IMR-90 (cell line): ENCODE results near the gene KRT73. TPM values are rescaled to one million over a fixed set of nuclear protein-coding genes. Genes with fewer than 3 reads are reported as not detected.

Experiments
- ATAC-seq: fragments of 200-7000 bp; cut with Tn5 transposase; 2 replicates; pipeline ENCODE4 v1.9.1; 2020; ENCODE audit warnings: low read depth, mild to moderate bottlenecking, moderate library complexity
- BruUV-seq: library from RNA; stranded (reverse); fragments of 400-500 nt; replicated peaks from 2 replicates; lab custom pipeline; 2021; lab: Mats Ljungman, UMichigan
- CTCF ChIA-PET: fragments of 300-600 bp; formaldehyde crosslinking; extraction: SDS; loops from one replicate; lab custom pipeline; 2021; ENCODE audit warnings: antibody characterized with exemption; lab: Yijun Ruan, JAX
- POLR2A ChIA-PET: fragments of 300-600 bp; sonication (Branson Sonifier 250); formaldehyde crosslinking; loops from one replicate; lab custom pipeline; 2022; ENCODE audit warnings: antibody characterized with exemption; ENCODE audit not compliant: unreplicated experiment; lab: Charles Lee
- DNase-seq: peaks from one replicate; pipeline ENCODE4 v3.0.0; 2013
- H2AFZ ChIP-seq: replicated peaks from 2 replicates; pipeline ENCODE3; 2013; ENCODE audit warnings: low read length, mild to moderate bottlenecking; ENCODE audit not compliant: poor library complexity
- H2AK5ac ChIP-seq: 2 replicates; pipeline ENCODE4 v1.6.1; 2013; ENCODE audit warnings: low read depth, low read length, inconsistent platforms
- H2AK9ac ChIP-seq: replicated peaks from 2 replicates; pipeline ENCODE3; 2013; ENCODE audit warnings: mild to moderate bottlenecking, low read depth, low read length, moderate library complexity; ENCODE audit not compliant: poor library complexity
- H2BK120ac ChIP-seq: 2 replicates; pipeline ENCODE4 v1.6.1; 2013; ENCODE audit warnings: low read depth, low read length, inconsistent platforms
- H2BK15ac ChIP-seq: 3 replicates; pipeline ENCODE4 v1.6.1; 2013; ENCODE audit warnings: low read depth, low read length, inconsistent platforms
- H2BK20ac ChIP-seq: 2 replicates; pipeline ENCODE4 v1.6.1; 2013; ENCODE audit warnings: low read depth, mild to moderate bottlenecking, inconsistent platforms, low read length, moderate library complexity
- H2BK5ac ChIP-seq: 2 replicates; pipeline ENCODE4 v1.6.1; 2013; ENCODE audit warnings: mild to moderate bottlenecking, low read depth, low read length, inconsistent platforms; ENCODE audit not compliant: poor library complexity, severe bottlenecking
- H3K14ac ChIP-seq: replicated peaks from 2 replicates; pipeline ENCODE4 v1.6.1; 2013; ENCODE audit warnings: low read depth, low read length, inconsistent platforms
- H3K18ac ChIP-seq: 2 replicates; pipeline ENCODE4 v1.6.1; 2013; ENCODE audit warnings: low read depth, low read length, control low read depth
- H3K23ac ChIP-seq: 2 replicates; pipeline ENCODE4 v1.6.1; 2013; ENCODE audit warnings: low read depth, low read length, inconsistent platforms
- H3K27ac ChIP-seq: 2 replicates; pipeline ENCODE4 v1.5.1; 2013; ENCODE audit warnings: mild to moderate bottlenecking, control low read depth, low read length; ENCODE audit not compliant: insufficient read depth
- H3K27me3 ChIP-seq: 2 replicates; pipeline ENCODE4 v1.6.1; 2013; ENCODE audit warnings: low read length; ENCODE audit not compliant: control insufficient read depth, insufficient read depth
- H3K36me3 ChIP-seq: 2 replicates; pipeline ENCODE4 v1.6.1; 2013; ENCODE audit warnings: low read length, mixed read lengths; ENCODE audit not compliant: control insufficient read depth, insufficient read depth
- H3K4ac ChIP-seq: 2 replicates; pipeline ENCODE4 v1.6.1; 2013; ENCODE audit warnings: low read depth, low read length, inconsistent platforms
- H3K4me1 ChIP-seq: 2 replicates; pipeline ENCODE4 v1.6.1; 2013; ENCODE audit warnings: low read length, mixed read lengths; ENCODE audit not compliant: control insufficient read depth, insufficient read depth
- H3K4me2 ChIP-seq: 2 replicates; pipeline ENCODE4 v1.6.1; 2013; ENCODE audit warnings: low read depth, mild to moderate bottlenecking, control low read depth, low read length, moderate library complexity
- H3K4me3 ChIP-seq: 2 replicates; pipeline ENCODE4 v1.5.1; 2013; ENCODE audit warnings: low read depth, mild to moderate bottlenecking, control low read depth, low read length, moderate library complexity; ENCODE audit not compliant: insufficient read depth
- H3K56ac ChIP-seq: 2 replicates; pipeline ENCODE4 v1.6.1; 2013; ENCODE audit warnings: low read length, inconsistent platforms; ENCODE audit not compliant: insufficient read depth; ENCODE audit errors: extremely low read depth
- H3K79me1 ChIP-seq, 2 experiments: 2 replicates each; pipeline ENCODE4 v1.6.1; 2013; ENCODE audit warnings: low read length in 2 of 2, inconsistent platforms in 1 of 2, low read depth in 1 of 2
- H3K9ac ChIP-seq: 2 replicates; pipeline ENCODE4 v1.6.1; 2013; ENCODE audit warnings: low read depth, low read length, control low read depth
- H3K9me1 ChIP-seq: 2 replicates; pipeline ENCODE4 v1.6.1; 2013; ENCODE audit warnings: low read length, inconsistent platforms; ENCODE audit not compliant: insufficient read depth
- H3K9me3 ChIP-seq: 2 replicates; pipeline ENCODE4 v1.6.1; 2013; ENCODE audit warnings: low read length; ENCODE audit not compliant: control insufficient read depth, insufficient read depth
- H4K20me1 ChIP-seq: 2 replicates; pipeline ENCODE4 v1.6.1; 2013; ENCODE audit warnings: low read length, inconsistent platforms; ENCODE audit not compliant: insufficient read depth
- H4K5ac ChIP-seq: 2 replicates; pipeline ENCODE4 v1.6.1; 2013; ENCODE audit warnings: mild to moderate bottlenecking, low read depth, low read length, control low read depth
- H4K8ac ChIP-seq, 2 experiments: 2 replicates each; pipeline ENCODE4 v1.6.1; 2013; ENCODE audit warnings: low read depth in 2 of 2, low read length in 2 of 2, control low read depth in 1 of 2, inconsistent platforms in 1 of 2
- H4K91ac ChIP-seq: 2 replicates; pipeline ENCODE4 v1.6.1; 2013; ENCODE audit warnings: low read depth, low read length, inconsistent platforms; ENCODE audit not compliant: insufficient read depth
- BHLHE40 ChIP-seq: fragments of 150-350 bp; IDR thresholded peaks from 2 replicates; pipeline ENCODE4 v1.6.1; 2016; ENCODE audit warnings: mild to moderate bottlenecking, low read depth, low read length
- CEBPB ChIP-seq: IDR thresholded peaks from 2 replicates; pipeline ENCODE4 v1.6.1; 2012; ENCODE audit warnings: low read depth, low read length, improper control_type of control experiment
- CHD1 ChIP-seq: IDR thresholded peaks from 2 replicates; pipeline ENCODE4 v1.6.1; 2012; ENCODE audit warnings: low read depth, low read length, improper control_type of control experiment
- FOS ChIP-seq: fragments of 150-350 bp; IDR thresholded peaks from 2 replicates; pipeline ENCODE4 v1.6.1; 2016; ENCODE audit warnings: low read depth, low read length
- MAFK ChIP-seq: IDR thresholded peaks from 2 replicates; pipeline ENCODE4 v1.6.1; 2012; ENCODE audit warnings: low read depth, low read length, improper control_type of control experiment
- MAZ ChIP-seq: IDR thresholded peaks from 2 replicates; pipeline ENCODE4 v1.6.1; 2012; ENCODE audit warnings: low read depth, mild to moderate bottlenecking, low read length, improper control_type of control experiment, moderate library complexity, borderline replicate concordance
- MXI1 ChIP-seq: IDR thresholded peaks from 2 replicates; pipeline ENCODE4 v1.6.1; 2012; ENCODE audit warnings: low read depth, mild to moderate bottlenecking, low read length, moderate library complexity, borderline replicate concordance
- NFE2L2 ChIP-seq: fragments of 150-350 bp; IDR thresholded peaks from 2 replicates; pipeline ENCODE4 v1.6.1; 2016; ENCODE audit warnings: low read depth, mild to moderate bottlenecking, low read length
- POLR2A ChIP-seq: IDR thresholded peaks from 2 replicates; pipeline ENCODE4 v1.6.1; 2012; ENCODE audit warnings: mild to moderate bottlenecking, low read depth, low read length
- RAD21 ChIP-seq: IDR thresholded peaks from 2 replicates; pipeline ENCODE4 v1.6.1; 2012; ENCODE audit warnings: low read length, improper control_type of control experiment
- RCOR1 ChIP-seq: IDR thresholded peaks from 2 replicates; pipeline ENCODE4 v1.6.1; 2012; ENCODE audit warnings: mild to moderate bottlenecking, low read length, improper control_type of control experiment; ENCODE audit not compliant: insufficient replicate concordance
- RFX5 ChIP-seq: IDR thresholded peaks from 2 replicates; pipeline ENCODE4 v1.8.0; 2012; ENCODE audit warnings: low read depth, mild to moderate bottlenecking, low read length, moderate library complexity
- SMC3 ChIP-seq: fragments of 150-350 bp; IDR thresholded peaks from 2 replicates; pipeline ENCODE4 v1.6.1; 2016; ENCODE audit warnings: low read depth, mild to moderate bottlenecking, antibody characterized with exemption, low read length, moderate library complexity
- WGBS, 2 experiments: methylation state at CpG; one replicate each; pipeline versions ENCODE4 v1.1.5 to v1.1.7; 2013; ENCODE audit warnings: missing lambda C conversion rate in 2 of 2; ENCODE audit not compliant: insufficient read length in 1 of 2; ENCODE audit errors: extremely low coverage in 2 of 2; 5-methylcytosine and 5-hydroxymethylcytosine counted together
- dilution Hi-C: fragments of 300-500 bp; cut with HindIII; formaldehyde crosslinking; loops from one replicate; pipeline ENCODE4 v1.14.3; 2018; ENCODE audit warnings: low sequenced_read_pairs; ENCODE audit not compliant: unreplicated experiment
- in situ Hi-C: fragments of 300-500 bp; cut with MboI; formaldehyde crosslinking; loops from 3 replicates; pipeline ENCODE4 v1.14.3; 2019; ENCODE audit warnings: low sequenced_read_pairs, inconsistent platforms, mixed read lengths
- intact Hi-C: fragments of 100-400 bp; cut with micrococcal nuclease; formaldehyde crosslinking; loops from 2 replicates; pipeline ENCODE4 v1.10.0; 2022
- polyA plus RNA-seq, 3 experiments: library from polyadenylated mRNA; depleted of rRNA; stranded (reverse); fragments of >200 nt; gene quantifications; 2 replicates each; pipeline ENCODE4 v1.2.3, GENCODE V29; 2012; ENCODE audit warnings: low replicate concordance in 1 of 3
- total RNA-seq: library from RNA; depleted of rRNA; stranded (reverse); fragments of >200 nt; gene quantifications from 2 replicates; pipeline ENCODE4 v1.2.3, GENCODE V29; 2012
- TF ChIP-seq, protein P1 (sequence below): conservative IDR thresholded peaks from 2 replicates; pipeline ENCODE4 v1.5.1; 2012; ENCODE audit warnings: mild to moderate bottlenecking, low read depth, low read length, improper control_type of control experiment
- TF ChIP-seq, protein P2 (sequence below): fragments of 150-350 bp; IDR thresholded peaks from 2 replicates; pipeline ENCODE4 v1.6.1; 2016; ENCODE audit warnings: low read depth, mild to moderate bottlenecking, low read length, moderate library complexity, borderline replicate concordance
- TF ChIP-seq, protein P3 (sequence below): fragments of 150-350 bp; IDR thresholded peaks from 2 replicates; pipeline ENCODE4 v1.6.1; 2017; ENCODE audit warnings: mild to moderate bottlenecking, antibody characterized with exemption, low read length, low read depth

Gene KRT73
- total and polyA plus RNA-seq, 2 of the 4 experiments (the other 2 are of a cell fraction) = not detected

DNA sequence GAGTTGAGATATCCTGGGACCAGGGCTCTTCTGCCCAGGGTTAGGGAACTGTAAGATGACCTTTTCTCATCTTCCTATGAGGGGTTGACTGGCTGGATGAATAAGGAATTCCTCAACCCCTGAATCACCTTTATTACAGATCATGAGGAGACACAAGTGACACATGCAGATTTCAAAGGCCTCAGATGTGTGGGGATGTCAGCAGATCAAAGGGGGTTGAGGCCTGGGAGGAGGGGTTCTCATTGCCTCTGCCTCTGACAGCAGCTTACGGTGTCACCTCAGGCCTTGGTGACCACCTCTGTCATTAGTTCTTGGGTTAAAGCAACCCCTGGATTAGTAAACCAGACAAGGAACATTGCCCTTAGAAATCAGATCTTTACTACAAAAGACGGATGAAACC, 15.0 kb downstream of the KRT73 start:
- intact Hi-C loops = no loop called here
- Histone ChIP-seq H3K27ac (no peak overlapping the region), H3K27me3 (peaks cover 46% of the 10 kb centered on the region), H2BK20ac (no peak overlapping the region), H2AK5ac (no peak overlapping the region), H4K91ac (no peak overlapping the region), H4K8ac (no peak overlapping the region), H3K9me1 (no peaks in the 10 kb centered on the region), H3K18ac (no peak overlapping the region), H4K20me1 (no peaks in the 10 kb centered on the region), H3K4me3 (no peak overlapping the region), H2BK15ac (no peak overlapping the region), H2AK9ac (no peak overlapping the region), H3K4me1 (no peaks in the 10 kb centered on the region), H3K79me1 (no peaks in the 10 kb centered on the region), H3K56ac (no peak overlapping the region), H3K4ac (no peak overlapping the region), H3K9me3 (no peaks in the 10 kb centered on the region), H4K5ac (no peak overlapping the region), H3K23ac (no peak overlapping the region), H3K14ac (no peak overlapping the region), H3K36me3 (no peaks in the 10 kb centered on the region), H2AFZ (no peak overlapping the region), H3K4me2 (no peak overlapping the region), H2BK120ac (no peak overlapping the region), H2BK5ac (no peak overlapping the region), H3K9ac (no peak overlapping the region)
- TF ChIP-seq, protein P1, sequence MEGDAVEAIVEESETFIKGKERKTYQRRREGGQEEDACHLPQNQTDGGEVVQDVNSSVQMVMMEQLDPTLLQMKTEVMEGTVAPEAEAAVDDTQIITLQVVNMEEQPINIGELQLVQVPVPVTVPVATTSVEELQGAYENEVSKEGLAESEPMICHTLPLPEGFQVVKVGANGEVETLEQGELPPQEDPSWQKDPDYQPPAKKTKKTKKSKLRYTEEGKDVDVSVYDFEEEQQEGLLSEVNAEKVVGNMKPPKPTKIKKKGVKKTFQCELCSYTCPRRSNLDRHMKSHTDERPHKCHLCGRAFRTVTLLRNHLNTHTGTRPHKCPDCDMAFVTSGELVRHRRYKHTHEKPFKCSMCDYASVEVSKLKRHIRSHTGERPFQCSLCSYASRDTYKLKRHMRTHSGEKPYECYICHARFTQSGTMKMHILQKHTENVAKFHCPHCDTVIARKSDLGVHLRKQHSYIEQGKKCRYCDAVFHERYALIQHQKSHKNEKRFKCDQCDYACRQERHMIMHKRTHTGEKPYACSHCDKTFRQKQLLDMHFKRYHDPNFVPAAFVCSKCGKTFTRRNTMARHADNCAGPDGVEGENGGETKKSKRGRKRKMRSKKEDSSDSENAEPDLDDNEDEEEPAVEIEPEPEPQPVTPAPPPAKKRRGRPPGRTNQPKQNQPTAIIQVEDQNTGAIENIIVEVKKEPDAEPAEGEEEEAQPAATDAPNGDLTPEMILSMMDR = no peak
- TF ChIP-seq, protein P2, sequence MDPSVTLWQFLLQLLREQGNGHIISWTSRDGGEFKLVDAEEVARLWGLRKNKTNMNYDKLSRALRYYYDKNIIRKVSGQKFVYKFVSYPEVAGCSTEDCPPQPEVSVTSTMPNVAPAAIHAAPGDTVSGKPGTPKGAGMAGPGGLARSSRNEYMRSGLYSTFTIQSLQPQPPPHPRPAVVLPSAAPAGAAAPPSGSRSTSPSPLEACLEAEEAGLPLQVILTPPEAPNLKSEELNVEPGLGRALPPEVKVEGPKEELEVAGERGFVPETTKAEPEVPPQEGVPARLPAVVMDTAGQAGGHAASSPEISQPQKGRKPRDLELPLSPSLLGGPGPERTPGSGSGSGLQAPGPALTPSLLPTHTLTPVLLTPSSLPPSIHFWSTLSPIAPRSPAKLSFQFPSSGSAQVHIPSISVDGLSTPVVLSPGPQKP = no peak
- TF ChIP-seq CEBPB (no peak), SMC3 (no peak), RCOR1 (no peak), POLR2A (no peak), RAD21 (no peak), MAFK (no peak), NFE2L2 (no peak), RFX5 (no peak), BHLHE40 (no peak), MXI1 (no peak), MAZ (no peak), CHD1 (no peak), FOS (no peak)
- TF ChIP-seq, protein P3, sequence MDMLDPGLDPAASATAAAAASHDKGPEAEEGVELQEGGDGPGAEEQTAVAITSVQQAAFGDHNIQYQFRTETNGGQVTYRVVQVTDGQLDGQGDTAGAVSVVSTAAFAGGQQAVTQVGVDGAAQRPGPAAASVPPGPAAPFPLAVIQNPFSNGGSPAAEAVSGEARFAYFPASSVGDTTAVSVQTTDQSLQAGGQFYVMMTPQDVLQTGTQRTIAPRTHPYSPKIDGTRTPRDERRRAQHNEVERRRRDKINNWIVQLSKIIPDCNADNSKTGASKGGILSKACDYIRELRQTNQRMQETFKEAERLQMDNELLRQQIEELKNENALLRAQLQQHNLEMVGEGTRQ = no peak
- ChIA-PET POLR2A (no interaction called here), CTCF (no interaction called here)
- no TSS peak for BruUV-seq
- in situ Hi-C loops = no loop called here
- WGBS, 2 experiments = no CpG with 5 or more reads among the region's 2 CpGs
- DNase-seq = no peak
- ATAC-seq = no peak
- dilution Hi-C loops = no loop called here
